AG09319 (cell line): ENCODE measurements around the gene KLK15.

Source experiments
- DNase-seq: peaks from one replicate; pipeline ENCODE4 v3.0.0-alpha.2; 2010; ENCODE audit warnings: low read depth; ENCODE audit errors: extremely low read depth
- CTCF ChIP-seq: IDR thresholded peaks from 2 replicates; pipeline ENCODE4 v1.5.1; 2011; ENCODE audit warnings: low read depth, mild to moderate bottlenecking, inconsistent platforms, low read length, moderate library complexity

KLK15 gene

GRCh38 chr19:50820549-50821247 is 12.7 kb downstream of the KLK15 start:
- no peak for TF ChIP-seq CTCF
- DNase-seq = no peak

- no peak for TF ChIP-seq CTCF
- no peak for DNase-seq
These were observed 13.3 kb downstream of the KLK15 start for GRCh38 chr19:50820086-50820485.

- no peak for TF ChIP-seq CTCF
- no peak for DNase-seq
These were observed 13.7 kb downstream of the KLK15 start for GRCh38 chr19:50819636-50820035.

GRCh38 chr19:50818859-50819472 is 14.4 kb downstream of the KLK15 start:
- no peak for DNase-seq
- no peak for TF ChIP-seq CTCF

- DNase-seq = no peak
- no peak for TF ChIP-seq CTCF
These were observed 15.2 kb downstream of the KLK15 start for GRCh38 chr19:50817941-50818858.

- no peak for TF ChIP-seq CTCF
- DNase-seq = no peak
These were observed 17.9 kb downstream of the KLK15 start for GRCh38 chr19:50815439-50815838.

GRCh38 chr19:50814883-50815282 is 18.5 kb downstream of the KLK15 start:
- no peak for DNase-seq
- no peak for TF ChIP-seq CTCF
